ENCODE data around the gene NTSR1.

DNA sequence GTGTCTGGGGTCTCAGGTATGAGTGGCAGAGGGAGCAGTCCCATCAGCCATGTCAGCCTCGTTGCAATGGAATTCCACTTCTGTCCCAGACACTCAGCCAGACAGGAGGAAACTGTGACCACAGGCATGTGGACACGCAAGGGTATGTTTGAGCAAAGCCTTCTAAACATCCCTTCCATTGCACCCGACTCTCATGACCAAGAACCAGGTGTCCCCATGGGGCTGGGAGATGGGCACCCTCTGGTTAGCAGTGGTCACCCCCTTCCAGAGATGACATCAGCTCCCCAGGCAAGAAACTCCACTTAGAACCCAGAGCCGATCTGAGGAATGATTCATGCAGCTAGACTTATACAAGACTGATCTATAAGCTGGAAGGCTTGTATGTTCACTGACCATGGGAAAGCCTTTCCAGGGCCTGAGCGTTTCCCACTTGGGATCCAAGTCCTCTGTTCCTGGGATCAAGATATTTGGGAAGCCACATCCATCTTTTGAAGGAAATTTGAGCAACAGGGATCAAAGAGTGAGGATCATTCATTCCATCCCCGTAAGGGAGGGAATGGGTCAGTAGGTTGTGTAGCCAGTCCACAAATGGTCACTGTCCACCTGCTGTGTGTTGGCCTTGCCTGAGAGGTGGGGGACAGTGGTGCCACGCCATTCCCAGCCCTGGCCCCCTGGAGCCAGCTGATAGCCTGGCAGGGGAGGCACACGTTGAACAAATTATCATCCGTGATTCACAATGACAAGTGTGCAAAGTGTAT, 83.7 kb downstream of the NTSR1 start:
- TF ChIP-seq, protein P1, sequence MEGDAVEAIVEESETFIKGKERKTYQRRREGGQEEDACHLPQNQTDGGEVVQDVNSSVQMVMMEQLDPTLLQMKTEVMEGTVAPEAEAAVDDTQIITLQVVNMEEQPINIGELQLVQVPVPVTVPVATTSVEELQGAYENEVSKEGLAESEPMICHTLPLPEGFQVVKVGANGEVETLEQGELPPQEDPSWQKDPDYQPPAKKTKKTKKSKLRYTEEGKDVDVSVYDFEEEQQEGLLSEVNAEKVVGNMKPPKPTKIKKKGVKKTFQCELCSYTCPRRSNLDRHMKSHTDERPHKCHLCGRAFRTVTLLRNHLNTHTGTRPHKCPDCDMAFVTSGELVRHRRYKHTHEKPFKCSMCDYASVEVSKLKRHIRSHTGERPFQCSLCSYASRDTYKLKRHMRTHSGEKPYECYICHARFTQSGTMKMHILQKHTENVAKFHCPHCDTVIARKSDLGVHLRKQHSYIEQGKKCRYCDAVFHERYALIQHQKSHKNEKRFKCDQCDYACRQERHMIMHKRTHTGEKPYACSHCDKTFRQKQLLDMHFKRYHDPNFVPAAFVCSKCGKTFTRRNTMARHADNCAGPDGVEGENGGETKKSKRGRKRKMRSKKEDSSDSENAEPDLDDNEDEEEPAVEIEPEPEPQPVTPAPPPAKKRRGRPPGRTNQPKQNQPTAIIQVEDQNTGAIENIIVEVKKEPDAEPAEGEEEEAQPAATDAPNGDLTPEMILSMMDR (conservative IDR thresholded peaks at IDR 0.05 in 1 of 2, IDR thresholded peaks at IDR 0.05 in 1 of 2; ENCODE audit: extremely low read depth in 1 of 2, insufficient read depth in 1 of 2, low read depth in 1 of 2, low read length in 2 of 2): no peak
- TF ChIP-seq EZH2 (IDR thresholded peaks at IDR 0.05; ENCODE audit: borderline replicate concordance, low read length): no peak

All from mammary epithelial cell (primary cell).